GM12872 (cell line): ENCODE measurements around the gene DOCK1.

ENCODE experiments used
- CTCF ChIP-seq: IDR thresholded peaks from 3 replicates; pipeline ENCODE4 v1.5.1; 2011; ENCODE audit warnings: low read depth, mild to moderate bottlenecking, low read length, moderate library complexity; ENCODE audit not compliant: insufficient read depth

DOCK1 gene

GRCh38 chr10:127142856-127143255 is 237.6 kb downstream of the DOCK1 start:
- TF ChIP-seq CTCF, result no peak

GRCh38 chr10:127145173-127145572 is 239.9 kb downstream of the DOCK1 start:
- TF ChIP-seq CTCF, result no peak

GRCh38 chr10:127146661-127147060 is 241.4 kb downstream of the DOCK1 start:
- TF ChIP-seq CTCF, result no peak

- TF ChIP-seq CTCF, result no peak
These were observed 243.1 kb downstream of the DOCK1 start for GRCh38 chr10:127148066-127148932.

- no peak for TF ChIP-seq CTCF
These were observed 243.6 kb downstream of the DOCK1 start for GRCh38 chr10:127148933-127149220.

GRCh38 chr10:127149501-127150081 is 244.4 kb downstream of the DOCK1 start:
- TF ChIP-seq CTCF, result no peak

- no peak for TF ChIP-seq CTCF
These were observed 244.9 kb downstream of the DOCK1 start for GRCh38 chr10:127150136-127150535.
